GM19397 (cell line): ENCODE measurements around the gene MLF1.
"Not testable (repeated sequence)": the region's sequence is repeated elsewhere in the genome, so short reads cannot be mapped to it uniquely, and the experiment has no call there.

Source experiments
- ATAC-seq: cut with Tn5 transposase; IDR thresholded peaks from one replicate; pipeline ENCODE4 v1.9.1; 2021; ENCODE audit warnings: mild to moderate bottlenecking, moderate library complexity; ENCODE audit not compliant: unreplicated experiment

MLF1 gene, protein sequence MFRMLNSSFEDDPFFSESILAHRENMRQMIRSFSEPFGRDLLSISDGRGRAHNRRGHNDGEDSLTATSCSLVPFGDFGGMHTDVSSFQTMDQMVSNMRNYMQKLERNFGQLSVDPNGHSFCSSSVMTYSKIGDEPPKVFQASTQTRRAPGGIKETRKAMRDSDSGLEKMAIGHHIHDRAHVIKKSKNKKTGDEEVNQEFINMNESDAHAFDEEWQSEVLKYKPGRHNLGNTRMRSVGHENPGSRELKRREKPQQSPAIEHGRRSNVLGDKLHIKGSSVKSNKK

DNA sequence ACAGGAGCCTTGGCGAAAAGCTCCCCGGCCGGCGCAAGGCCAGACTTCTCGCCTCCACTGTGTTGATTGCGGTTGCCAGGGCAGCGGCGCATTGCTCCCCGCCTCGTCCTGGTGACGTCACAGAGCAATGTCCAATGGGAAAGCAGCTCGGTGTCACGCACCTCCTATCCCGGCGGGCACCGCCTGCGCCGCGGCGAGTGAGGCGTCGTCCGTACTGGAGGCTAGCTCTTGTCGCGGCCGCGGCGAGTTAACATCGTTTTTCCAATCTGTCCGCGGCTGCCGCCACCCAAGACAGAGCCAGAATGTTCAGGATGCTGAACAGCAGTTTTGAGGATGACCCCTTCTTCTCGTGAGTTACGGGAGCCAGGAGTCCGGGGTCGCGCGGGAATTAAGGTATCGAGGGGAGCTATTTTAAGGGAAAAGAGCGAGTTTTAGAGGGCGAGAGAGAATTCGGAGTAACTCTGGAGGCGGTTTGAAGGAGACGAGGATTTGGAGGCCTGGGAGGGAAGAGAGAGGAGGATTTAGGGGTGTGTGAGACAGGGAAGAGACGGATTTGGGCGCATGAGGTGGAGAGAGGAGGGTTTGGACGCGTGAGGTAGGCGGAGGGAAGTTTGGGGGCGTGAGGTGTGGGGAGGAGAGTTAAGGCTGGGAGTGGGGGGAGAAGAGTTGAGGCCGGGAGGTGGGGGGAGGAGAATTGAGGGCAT is at the start of gene MLF1:
Gene MLF1 (plus strand): TSS at position 196 of the 704 bp plus-strand sequence. CDS start 107 bp downstream, at position 303.
- ATAC-seq: peak; percentile 100

DNA sequence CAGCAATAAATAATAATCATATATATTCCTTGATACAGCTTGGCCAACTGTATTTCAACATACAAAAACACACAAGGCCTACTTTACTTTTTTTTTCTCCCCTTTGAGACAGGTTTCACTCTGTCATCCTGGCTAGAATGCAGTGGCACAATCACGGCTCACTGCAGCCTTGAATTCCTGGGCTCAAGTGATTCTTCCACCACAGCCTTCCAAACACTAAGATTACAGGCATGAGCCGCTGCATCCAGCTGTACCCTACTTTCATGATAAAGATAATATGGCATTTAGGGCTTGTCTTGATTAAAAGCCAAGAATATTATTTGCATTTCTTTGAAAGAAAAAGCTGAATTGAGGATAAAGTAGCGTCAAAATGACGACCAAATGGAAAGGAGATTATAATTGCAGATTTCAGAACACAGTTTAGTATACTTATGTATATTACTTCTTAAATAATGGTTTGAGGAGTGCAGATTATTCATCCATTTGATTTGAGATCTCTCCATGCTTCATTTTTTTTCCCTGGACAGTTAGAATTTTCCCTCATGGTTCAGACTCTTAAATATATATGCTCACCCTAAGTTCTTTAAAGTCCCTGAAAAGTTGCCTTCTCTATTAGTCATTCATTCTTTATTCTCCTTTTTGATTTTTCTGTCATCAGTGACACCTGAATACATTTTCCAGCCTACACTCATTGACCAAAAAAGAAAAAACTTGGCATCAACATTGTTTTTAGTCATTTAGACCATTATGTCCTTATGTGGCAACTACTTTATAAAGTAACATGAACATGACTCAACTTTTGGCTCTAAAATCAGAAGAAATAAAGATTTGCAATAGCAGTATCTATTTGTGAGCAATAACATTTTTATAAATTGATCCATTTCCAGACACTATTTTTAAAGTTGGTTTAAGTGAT is 48.5 kb upstream of the MLF1 start:
- no peak for ATAC-seq

DNA sequence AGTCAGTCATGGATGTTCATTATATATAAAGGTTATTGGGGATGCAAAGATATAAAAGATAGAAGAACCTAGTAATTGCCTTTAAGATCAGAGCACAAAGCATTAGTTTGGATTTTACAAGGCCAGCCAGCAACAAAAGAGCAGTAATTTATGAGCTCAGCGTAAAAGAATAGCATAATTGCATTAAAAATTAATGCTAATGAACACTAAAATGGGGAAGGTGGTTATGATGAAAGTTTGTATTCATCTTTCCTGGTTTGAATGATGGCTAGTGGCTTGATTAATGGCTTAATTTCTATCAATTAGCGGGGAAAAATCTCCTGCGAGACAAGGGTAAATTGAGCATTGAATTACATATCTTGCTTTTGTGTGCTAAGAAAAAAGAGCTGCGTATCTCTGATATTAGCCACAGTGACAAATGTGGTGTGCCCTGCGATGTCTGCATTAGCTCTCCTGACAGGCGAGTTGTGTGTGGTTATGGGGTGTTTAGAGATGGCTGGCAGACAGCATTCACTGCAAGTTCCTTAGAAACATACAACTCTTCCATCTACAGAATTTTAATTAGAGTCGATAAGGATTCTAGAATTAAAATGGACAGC is 42.8 kb upstream of the MLF1 start:
- ATAC-seq: no peak

DNA sequence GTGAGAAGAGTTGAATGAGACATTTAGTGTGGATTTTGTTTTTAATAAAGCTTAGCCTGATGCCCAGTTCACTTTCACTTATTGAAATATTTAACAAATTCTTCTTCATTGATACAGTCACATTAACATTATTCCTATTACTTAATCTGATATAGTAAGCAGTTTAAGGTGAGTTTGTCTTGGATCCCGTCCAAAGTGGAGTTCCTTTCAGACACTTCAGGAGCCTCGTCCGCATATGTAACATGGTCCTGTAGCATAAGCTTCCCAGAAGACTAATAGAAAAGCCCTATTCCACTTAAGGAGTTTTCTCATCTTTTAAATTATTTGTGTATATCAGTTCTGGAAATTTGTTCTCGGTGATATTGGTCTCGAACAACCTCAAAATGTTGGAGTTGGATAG is 39.7 kb upstream of the MLF1 start:
- ATAC-seq: no peak

DNA sequence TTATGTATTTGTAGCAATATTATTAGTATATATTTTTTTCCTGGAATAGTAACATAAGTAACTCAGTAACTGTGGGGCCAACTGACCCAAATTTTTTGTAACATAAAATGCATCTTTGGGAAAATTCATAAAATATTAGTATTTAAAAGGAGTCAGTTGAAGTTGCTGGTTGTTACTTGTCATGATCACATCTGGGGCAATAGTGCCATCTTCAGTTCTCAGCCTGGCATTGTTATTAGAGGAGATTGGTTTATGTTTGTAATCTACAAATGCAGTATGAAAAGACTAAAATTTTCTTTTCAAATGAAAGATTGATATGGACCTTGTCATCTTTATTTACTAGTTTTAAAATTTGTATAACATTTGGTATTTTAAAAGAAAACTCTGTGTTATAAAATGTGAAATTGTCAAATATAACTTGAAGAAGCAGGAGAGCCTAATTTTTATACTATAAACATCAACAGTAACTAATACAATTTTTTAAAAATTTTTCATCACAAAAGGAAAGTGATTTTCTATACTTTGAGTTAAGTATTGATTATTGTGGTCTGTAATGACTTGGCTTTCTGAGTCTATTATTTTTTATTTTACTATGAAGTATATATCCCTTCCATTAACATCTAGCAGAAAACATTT is 38.8 kb upstream of the MLF1 start:
- ATAC-seq: no peak

DNA sequence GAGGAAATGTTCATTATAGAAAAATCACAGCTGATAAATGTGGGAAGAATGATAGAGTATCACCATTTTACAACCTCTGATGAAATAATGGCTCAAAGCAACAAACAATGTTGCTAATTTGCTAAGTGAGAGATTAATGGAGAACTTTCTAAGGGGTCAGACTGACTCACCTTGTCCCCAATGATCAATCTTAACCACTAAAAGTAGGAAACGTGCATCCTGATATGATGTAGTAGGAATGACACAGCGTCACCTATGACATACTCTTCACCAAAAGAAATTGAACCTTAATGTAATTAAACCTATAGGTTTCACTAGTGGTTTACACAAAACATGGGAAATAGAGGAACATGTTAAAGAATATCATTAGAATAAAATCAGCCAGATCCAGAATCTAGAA is 35.1 kb upstream of the MLF1 start:
- no peak for ATAC-seq

DNA sequence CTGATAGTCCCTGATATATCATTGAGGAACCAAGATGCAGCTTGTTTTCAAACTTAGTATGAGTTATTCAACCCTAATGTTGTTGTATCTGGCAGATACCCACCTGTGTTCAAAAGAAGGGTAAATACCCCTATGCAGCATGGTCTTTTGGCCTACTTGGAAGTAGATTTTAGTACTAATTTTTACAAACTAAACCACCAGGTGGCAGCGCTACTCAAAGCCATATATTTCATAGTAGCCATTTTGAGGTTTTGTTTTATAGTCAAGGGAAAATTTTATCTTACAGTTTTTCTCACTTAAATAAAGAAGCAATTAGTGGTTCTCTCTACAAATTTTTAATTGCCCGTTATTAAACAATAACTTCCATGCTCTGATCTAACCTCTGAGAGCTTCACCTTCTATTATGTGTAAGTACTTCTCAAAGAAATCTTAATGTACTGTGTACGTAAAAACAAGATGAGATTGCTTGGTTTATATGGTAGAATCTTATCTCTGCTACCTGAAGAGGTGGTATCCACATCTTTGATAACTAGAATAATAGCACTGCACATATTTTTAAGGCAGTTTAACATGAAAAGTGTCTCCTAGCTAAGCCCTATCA is 31.5 kb upstream of the MLF1 start:
- ATAC-seq: no peak

DNA sequence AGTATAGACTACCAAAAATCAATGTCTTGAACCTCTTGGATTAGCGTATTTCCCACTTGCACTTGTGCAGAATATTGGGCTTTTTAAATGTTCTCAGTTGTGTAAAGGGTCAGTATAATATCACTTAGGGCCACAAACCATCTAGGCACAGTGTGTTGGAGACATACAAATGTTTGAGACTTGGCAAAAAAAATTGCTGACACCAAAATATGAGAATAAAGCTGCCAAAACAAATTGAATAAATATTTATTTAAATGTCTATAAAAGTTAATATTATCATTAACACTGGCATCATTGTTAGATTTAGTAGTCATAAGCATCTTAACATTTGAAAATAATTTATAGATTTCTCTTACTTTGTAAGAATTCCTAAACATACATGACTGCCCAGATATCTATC is 30.9 kb upstream of the MLF1 start:
- no peak for ATAC-seq

DNA sequence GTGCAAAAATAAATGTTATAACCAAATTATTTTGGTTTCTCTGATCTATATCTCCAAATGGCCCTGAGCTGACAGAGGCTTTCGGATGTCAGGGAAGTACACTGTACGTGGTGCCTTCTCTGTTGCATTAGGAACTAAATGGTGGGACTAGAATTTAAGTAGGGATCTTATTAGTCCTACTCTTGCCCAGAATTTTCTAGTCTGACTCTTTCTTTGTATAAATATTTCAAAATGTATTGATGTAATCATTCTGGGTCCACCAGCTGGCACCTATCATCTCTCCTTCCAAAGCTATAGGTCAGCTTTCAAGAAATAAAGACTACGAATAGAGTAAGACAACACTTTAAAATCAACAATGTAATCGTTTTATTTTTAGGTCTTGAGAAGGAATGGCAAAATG is 22.3 kb upstream of the MLF1 start:
- no peak for ATAC-seq

DNA sequence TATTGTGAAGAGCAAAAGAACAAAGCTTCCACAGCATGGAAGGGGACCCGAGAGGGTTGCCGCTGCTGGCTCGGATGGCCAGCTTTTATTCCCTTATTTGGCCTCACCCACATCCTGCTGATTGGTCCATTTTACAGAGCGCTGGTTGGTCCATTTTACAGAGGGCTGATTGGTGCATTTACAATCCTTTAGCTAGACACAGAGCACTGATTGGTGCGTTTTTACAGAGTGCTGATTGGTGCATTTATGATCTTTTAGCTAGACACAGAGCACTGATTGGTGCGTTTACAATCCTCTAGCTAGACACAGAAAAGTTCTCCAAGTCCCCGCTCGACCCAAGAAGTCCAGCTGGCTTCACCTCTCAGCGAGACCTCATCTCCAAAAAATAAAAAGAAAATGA is 21.1 kb upstream of the MLF1 start:
- not testable (repeated sequence) for ATAC-seq

DNA sequence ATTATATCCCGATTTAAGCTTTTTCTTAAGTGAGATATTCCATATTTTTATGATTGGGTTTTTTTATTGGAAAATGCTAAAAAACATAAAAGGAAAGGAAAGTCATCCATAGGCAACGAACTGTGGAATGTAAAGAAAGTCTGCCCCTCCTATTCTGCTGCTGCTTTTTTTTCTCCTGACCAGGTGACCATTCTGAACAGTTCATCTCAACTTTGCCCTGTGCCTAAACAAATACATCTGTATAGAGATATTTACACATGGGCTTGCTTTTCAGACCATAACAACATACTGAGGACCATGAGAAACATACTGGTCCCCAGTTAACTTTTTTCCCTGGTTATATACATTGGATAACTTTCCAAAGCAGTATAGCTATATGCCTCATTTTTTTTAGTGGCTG is 18.9 kb upstream of the MLF1 start:
- ATAC-seq: no peak

DNA sequence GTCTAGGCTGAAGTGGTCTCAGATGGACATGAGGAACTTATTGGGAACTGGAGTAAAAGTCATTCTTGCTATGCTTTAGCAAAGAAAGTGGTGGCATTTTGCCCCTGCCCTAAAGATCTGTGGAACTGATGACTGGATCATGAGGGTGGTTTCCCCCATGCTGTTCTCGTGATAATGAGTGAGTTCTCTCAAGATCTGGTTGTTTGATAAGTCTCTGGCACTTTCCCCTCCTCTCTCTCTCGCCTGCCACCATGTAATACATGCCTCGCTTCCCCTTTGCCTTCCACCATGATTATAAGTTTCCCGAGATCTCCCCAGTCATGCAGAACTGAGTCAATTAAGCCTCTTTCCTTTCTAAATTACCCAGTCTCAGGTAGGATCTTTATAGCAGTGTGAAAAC is 11.5 kb upstream of the MLF1 start:
- no peak for ATAC-seq

DNA sequence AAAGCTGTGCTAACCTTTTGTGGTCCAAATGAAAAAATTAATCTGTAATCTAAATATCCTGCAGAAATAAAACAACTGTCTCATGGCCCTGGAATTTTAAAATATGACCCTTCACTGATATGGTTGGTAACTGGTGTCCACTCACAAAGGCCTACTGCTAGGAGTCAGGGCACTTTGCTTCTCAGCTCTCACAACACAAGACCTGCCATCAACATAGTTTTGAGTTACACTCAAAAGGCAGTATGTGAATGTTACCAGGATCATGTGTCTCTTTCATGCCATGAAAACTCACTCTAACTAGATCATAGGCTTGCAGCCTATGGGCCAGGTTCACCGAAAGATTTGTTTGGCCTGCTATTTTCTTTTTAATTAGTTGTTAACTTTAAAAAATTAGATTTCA is 10.0 kb upstream of the MLF1 start:
- ATAC-seq: no peak

DNA sequence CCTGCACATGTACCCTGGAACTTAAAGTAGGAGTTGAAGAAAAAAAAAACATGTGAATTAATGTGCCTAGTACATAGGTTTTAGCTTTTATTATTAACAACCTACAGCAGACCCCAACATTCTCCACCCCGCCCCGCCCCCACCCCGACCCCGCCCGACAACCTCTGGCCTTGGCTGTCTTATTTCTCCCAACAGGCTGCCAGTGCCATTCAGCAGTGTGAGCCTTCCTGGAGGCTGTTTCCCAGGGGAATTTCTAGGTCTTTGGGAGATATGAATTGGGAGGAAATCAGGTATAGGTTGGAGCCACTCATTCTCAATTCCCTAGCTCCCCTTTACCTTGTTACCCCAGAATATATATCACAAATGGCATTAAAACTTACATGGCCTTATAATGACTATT is 8.3 kb upstream of the MLF1 start:
- no peak for ATAC-seq

DNA sequence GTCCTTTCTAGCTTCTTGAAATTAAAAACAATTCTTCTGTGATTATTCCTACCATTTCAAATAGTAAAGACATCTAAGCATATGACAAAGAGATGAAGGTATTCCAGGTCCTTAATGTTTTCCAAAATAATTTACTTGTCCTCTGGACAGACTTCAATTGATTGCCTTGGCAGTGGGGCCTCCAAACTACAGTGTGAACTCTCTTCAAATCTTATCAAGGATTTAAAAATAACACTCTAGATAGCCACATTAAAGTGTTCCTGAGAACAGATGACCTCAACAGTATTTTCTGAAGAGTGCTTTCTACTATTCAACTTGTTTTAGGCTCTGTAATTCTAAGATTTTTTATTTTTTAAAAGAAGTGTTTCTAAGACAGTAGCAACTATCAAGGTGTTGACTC is 7.9 kb upstream of the MLF1 start:
- no peak for ATAC-seq

DNA sequence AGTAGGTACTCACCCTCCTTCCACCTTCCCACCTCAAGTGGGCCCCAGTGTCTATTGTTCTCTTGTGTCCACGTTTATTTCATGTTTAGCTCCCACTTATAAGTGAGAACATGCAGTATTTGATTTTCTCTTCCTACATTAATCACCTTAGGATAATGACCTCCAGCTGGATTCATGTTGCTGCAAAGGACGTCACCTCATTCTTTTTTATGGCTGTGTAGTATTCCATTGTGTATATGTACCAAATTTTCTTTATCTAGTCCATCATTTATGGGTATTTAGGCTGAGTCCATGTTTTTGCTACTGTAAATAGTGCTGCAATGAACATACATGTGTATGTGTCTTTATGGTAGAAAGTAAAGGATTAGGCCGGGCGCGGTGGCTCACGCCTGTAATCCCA is 5.9 kb upstream of the MLF1 start:
- no peak for ATAC-seq

DNA sequence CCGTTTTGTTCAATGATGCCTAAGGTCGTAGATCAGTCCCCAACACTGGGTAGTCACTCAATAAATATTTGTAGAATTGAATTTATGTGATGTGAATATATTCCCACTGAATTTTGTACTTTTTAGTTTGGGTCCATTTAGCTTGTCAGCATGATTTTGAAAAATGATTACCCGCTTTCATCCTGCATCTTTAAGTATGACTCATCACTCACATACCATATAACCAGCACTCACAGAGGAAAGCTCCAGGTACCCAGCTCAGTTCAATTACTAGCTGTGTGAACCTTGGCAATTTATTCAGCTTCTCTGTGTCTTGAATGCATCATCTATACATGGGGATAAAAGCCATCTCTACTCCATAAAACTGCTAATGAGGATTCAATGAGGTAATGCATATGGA is 2.2 kb upstream of the MLF1 start:
- ATAC-seq: no peak

DNA sequence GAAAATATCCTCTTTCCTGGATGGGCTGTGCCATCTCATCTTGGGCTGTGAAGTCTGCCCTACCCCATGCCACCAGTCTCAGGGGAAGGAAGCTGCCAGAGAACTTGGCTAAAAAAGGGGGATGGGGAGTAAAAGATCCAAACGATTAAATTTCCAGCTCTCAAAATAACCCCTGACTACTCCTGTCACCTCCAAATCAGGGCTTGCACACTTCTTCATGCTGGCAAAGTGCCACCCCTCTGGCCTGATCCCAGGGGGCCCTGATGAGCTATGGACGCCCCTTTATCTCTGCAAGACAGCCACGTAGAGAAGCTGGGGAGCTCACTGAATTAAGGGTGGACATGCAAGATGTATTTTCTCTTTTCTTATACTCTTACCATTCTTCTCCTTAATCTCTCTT is 1.2 kb upstream of the MLF1 start:
- ATAC-seq: no peak

DNA sequence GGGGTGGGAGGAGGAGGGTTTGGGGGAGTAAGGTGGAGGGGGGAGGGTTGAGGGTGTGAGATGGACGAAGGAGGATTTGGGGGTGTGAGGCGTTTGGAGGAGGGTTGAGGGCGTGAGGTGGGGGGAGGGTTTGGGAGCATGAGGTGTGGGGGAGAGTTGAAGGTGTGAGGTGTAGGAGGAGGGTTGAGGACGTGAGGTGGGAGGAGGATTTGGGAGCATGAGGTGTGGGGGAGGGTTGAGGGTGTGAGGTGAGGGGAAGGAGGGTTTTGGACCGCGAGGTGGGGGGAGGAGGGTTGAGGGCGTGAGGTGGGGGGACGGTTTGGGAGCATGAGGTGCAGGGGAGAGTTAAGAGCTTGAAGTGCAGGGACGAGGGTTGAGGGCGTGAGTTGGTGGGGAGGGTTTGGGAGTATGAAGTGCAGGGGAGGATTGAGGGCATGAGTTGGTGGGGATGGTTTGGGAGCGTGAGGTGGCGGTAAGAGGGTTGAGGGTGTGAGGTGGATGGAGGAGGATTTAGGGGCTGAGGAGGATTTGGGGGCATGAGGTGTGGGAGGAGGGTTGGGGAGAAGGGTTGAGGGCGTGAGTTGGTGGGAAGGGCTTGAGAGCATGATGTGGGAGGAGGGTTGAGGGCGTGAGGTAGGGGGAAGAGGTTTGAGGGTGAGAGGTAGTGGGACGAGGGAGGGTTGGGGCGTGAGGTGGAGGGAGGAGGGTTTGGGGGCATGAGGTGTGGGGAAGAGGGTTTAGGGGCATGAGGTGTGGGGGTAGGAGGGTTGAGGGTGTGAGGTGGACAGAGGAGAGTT is 1.2 kb downstream of the MLF1 start:
- ATAC-seq: no peak

DNA sequence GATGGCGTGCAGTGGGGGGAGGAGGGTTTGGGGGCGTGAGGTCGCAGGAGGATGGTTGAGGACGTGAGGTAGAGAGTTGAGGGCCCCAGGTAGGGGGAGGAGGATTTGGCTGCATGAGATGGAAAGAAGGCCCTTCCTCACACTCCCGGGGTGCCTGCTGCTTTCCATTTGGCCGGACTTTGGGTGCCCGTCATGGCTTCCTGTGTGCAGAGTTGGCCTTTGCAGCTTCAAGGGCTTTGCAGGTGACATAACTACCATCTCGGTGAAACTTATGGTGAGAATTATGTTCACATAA is 1.7 kb downstream of the MLF1 start:
- ATAC-seq: no peak
